DND-41 (cell line): ENCODE data around the gene LRRC72.

ENCODE experiments used
- CTCF ChIP-seq: IDR thresholded peaks from 2 replicates; pipeline ENCODE4 v1.5.1; 2012; ENCODE audit warnings: borderline replicate concordance, low read length, moderate library complexity, mild to moderate bottlenecking; ENCODE audit not compliant: poor library complexity, severe bottlenecking; ENCODE audit errors: extremely low read depth
- EZH2 ChIP-seq: IDR thresholded peaks from 3 replicates; pipeline ENCODE4 v1.6.1; 2012; ENCODE audit warnings: borderline replicate concordance, low read depth, mild to moderate bottlenecking, moderate library complexity, low read length, inconsistent platforms; ENCODE audit not compliant: severe bottlenecking

DNA sequence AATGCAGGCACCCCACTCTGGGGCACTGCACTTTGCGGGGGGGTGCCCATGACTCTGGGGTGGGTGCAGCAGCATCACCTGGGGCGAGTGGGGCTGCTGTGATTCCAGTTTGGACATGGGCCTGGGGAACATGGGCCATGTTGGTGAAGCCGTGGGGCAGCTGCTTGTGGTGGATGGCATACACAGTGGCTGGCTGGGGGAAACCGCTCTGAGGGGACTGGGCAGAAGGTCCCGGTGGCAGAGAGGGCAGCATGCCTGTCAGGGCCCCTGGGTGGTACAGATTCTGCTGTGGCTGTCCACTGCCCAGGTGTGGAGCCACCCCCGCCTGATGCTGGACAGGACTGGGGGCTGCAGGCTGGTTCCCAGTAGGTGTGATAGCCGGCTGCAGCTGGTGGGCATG lies 57.2 kb downstream of the LRRC72 start:
- no peak for TF ChIP-seq CTCF
- TF ChIP-seq EZH2 = no peak
